Stimulated activated naive CD8-positive, alpha-beta T cell treated with anti-CD3 and anti-CD28 coated beads, Interleukin-15, Interleukin-2, amounts not matched to agents 100 U/mL and 50 U/mL, for 24 hours (primary cell): Measurements from ENCODE around the gene GRID1.

Experiments used
- ATAC-seq: fragments of 150-1000 bp; cut with Tn5 transposase; one replicate; pipeline ENCODE4 v1.10.0; 2021
- DNase-seq: peaks from one replicate; pipeline ENCODE4 v3.0.0; 2021

The GRID1 gene

DNA sequence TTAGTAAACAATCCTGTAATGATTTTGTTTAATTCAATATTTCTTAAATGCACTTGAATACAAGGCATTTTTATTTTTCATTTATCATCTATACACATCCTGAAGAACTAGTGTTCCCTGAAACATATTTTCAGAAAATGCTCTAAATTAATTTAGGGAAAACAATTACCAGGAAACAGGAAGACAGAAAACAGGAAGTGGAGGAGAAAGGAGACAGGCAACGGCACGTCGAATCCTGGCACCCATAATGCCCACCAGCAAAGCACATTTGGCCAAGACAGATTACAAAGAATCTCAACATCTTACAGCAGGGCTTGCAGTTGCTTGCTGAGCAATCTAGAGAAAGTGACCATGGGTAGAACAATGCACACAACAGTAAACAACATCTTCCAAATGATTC lies 571.1 kb downstream of the GRID1 start:
- DNase-seq: no peak
- no peak for ATAC-seq

DNA sequence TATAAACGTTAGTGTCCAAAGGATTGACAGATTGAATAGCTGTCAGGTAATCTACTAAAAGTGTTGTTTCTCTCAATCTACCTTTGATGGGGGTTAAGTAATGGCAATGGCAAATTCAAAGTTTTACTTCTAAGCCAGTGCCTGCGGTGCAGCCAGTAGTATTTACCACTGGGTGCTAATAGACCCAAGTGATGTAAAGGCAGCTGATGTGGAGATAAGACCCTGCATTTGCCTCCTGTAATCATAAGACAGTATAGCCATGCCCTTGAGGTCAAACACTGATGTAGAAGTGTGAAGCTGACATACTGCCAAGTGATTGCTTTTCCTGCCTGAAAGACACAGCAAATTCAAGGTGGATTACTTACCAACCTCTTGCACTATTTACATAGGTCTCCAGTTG lies 572.0 kb downstream of the GRID1 start:
- ATAC-seq (no peak), DNase-seq (no peak)

DNA sequence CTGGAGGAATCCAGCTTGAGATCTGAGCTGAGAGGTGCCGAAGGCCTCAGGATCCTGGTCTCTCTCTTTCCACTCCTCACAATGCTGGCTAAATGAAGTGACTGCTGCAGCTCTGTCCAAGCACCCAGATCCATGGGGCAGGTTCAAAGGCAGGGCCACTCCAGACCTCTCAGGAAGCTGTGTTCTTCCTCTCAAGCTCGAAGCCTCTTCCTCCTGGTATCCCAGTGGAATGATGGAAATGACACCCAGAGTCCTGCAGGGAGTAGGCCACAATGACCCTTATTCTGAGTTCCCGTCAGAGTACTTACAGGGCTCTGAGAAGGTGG lies 574.1 kb downstream of the GRID1 start:
- ATAC-seq (no peak), DNase-seq (no peak)

DNA sequence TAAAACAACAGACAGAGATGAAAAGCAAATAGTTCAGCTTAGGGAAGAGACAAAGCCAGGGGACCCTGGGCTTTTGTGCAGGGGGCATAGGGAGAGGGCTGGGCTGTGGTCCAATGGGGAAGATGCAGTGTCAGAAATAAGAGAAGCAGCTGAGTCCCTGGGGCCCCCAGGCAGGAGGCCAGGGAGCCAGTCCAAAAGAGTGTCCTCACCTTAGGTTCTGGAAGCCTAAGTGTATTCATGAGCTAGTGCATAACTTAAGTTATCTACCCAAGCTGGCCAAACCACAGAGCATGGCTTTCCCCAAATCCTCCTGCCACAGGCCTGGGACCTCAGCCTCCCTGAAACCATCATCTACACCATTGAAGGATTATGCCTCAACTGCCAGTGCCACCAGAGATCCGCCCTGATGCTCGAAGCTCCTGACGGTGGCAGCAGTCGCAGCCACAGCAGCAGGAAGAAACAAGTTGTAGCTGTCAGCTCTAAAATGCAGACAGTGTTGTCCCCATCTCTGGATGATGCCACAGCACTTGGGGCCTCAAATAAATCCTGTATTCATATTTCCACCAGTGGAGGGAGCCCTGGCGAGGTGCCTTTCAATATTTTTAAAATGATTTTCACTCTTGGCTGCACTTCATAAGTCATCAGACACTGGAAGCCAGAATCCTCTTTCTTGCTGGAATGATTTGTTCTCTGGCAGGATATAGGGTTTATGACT lies 574.6 kb downstream of the GRID1 start:
- ATAC-seq: no peak

DNA sequence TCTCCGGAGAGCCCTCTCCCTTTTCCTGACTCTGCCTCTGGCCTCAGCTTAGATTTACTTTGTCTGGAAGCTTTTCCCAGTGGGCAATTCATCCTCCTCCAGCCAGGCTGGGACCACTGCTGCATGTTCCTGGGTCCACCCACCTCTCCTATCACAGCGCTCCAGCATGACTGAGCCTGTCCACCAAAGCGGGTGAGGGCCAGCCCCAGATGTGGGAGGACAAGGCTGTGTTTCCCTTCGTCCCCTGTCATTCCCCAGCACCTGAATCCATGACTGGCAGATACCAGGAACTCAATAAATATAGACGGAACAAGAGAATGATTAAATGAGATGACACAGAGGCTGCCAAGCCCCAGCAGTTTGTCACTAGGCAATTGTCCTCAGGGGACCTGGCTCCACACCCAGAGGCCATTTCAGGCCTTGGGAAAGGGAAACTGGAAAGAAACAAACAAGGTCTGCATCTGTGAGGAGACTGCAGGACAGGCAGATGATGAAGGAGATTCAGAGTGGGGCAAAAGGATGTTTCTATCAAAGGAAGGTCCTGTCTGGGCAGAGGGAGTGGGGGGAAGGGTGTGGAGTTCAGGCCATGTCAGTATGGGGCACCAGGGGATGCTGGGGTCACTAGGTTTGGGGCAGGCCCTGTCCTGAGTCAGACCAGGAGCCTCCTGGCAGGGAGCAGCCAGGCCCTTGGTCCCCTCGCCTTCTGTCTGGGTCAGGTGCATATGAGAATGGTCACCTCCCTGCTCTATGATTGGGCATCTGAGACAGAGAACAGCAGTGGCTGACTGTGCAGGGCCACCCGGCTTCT lies 576.4 kb downstream of the GRID1 start:
- no peak for ATAC-seq
- no peak for DNase-seq

More for the DNA sequence above, 574.6 kb downstream of the GRID1 start:
- no peak for DNase-seq

DNA sequence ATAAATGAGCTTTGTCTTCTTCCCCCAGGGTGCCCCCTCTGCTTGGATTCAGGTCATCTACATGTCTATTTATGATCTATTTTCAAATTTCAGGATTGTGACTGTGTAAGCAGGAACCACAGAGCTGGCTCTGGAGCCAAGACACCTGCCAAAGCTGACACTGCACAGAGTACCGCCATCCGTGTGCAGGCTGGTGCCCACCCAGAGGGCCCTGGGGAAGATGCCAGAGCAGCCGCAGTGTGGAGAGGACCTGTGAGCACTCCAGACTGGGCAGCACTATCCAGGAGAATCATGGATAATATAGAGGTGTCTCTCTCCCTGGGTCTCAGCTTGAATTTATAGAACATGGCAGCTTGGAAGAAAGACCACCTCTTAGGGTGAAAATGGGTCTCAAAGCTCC lies 577.5 kb downstream of the GRID1 start:
- DNase-seq: no peak
- ATAC-seq: no peak

DNA sequence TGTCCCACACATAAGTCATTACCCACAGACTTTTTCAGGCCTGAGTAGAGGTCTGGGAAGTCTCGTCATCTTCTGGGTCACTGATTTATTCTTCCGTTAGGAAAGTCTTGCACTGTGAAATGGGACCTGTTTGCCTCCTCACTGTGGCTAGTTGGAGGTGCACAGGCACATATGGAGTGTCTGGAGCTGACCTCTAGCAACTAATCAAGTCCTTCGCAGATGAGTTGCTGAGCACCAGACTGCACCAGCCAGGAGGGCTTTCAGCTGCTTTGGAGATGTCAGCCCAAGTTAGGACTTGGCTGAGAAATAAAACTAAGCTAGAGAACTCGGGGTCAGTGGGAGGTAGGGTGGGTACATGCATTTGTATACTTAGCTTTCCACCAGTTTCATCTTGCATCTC lies 578.0 kb downstream of the GRID1 start:
- no peak for ATAC-seq
- no peak for DNase-seq

DNA sequence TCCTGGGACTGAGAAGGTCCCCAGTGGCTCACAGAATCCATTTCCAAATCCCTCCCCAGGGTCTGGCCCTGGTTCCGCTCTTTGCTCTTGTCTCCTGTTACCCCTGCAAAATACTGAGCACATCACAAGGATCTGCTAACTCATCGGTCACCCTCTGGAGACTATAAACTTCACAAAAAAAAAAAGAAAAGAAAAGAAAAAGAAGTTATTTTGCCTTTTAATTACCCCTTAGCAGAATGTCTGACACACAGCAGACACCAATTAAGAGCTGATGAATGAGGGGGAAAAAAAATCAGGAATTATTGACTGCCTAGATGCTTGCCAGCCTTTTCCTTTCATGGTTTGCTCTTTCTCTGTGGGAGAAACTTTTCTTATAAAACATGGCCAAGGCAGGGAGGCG lies 578.7 kb downstream of the GRID1 start:
- DNase-seq: no peak
- no peak for ATAC-seq

DNA sequence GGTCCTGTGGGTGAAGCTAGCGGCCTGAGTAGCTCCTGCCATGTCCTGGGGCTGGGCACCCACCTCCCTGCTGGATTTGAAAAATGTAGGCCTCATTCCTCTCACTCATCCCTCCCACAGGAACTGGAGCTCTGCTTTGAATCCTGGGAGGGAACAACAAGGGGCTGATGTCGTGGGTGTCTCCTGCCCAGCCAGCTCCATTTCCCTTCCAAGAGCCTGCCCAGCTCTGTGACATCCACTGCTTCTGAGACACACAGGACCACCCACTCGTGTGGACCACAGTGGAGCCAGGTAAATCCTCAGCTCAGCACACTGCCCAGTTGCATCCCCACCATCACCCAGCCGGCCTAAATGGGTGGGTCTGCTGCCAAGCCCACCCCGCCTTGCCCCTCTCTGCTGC lies 579.2 kb downstream of the GRID1 start:
- ATAC-seq: no peak
- DNase-seq: no peak

DNA sequence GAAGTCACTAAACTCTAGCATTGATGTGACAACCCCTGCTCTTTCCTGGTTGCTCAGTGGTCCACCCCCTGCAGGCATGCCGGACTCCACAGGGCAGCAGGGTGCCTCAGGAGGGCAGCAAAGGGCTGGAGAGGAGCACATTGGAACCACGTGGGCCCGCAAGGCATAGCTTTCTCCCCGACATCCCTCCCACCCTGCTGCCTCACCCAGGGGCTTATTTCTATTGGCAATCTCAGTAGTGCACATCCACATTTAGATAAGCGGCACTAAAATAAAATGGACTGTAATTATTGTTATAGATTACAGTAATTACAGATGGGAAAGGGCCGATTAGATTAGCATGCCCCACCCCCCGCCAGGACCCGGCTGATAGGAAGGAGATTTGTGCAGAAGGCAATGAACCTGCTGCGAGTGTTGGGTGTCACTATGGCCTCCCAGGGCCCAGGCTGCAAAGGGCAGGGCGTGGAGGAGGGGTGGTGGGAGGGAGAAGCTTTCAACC lies 580.1 kb downstream of the GRID1 start:
- DNase-seq (no peak), ATAC-seq (no peak)

DNA sequence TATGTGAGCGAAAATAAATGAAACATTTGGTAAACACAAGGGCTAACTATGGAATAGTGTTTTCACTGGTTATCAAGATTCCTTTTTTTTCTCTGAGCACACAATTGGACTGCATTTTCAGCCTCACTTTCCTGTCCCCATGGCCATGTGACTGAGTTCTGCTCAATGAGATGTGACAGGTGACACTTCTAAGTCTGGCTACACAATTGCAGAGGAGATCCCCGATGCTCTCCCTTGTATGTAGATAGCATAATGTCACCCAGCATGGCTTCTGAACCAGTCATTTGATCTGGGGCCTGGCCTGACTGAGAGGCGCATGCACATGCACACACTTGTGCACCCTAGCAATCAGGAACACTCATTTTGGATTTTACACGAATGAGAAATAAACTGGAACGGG lies 581.8 kb downstream of the GRID1 start:
- no peak for DNase-seq
- ATAC-seq: no peak

DNA sequence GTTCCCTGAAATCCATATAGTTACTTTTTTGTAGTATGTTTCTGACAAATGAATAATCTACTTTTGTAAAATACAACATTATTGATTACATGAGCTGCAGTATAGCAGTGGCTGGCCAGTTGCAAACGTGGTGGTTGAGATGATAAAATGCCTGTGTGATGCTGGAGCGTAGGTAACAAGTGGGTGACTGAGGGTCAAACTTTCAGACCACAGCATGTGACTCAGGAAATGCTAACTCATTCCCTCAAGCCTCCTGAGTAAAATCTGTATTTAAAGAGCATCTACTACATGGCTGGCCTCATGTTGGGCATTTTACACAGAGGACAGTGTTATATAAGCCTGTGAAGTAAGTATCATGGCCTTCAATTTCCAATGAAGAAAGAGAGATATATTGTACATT lies 585.2 kb downstream of the GRID1 start:
- ATAC-seq (no peak), DNase-seq (no peak)

DNA sequence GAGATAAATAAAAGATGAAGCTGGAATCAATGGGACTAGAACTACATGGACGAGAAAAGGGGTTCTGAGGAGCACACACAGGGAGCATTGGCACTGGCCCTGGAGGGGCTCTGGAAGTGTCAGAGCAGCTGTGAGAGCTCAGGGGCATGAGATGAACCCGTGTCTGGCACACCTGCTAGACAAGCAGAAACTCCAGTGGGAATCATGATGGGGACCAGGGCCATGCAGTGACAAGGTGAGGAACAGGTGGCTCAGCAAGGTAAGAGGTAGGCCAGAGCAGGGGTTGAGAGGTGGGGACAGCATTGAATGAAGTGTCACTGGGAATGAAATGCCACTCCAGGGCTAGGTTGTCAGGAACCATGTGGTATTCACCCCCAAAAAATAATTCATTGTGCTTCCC lies 588.5 kb downstream of the GRID1 start:
- DNase-seq (no peak), ATAC-seq (no peak)

DNA sequence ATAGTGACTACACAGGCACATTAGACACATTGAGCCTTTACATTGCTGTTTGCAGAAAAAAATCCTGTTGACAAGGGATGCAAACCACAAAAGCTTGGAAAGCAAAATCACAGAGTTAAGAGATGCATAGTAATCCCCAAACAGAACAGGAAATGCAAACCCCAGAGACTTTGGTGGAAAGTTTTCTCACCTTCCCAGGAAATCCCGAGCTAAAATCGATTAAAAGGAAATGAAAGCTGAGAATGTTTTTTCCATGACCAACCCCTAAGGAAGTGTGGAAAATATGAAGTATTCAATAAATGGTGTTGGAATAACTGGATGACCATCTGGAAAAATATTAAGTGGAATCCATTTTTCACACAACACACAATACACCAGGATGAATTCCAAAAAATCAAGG lies 598.7 kb downstream of the GRID1 start:
- ATAC-seq (no peak), DNase-seq (no peak)

DNA sequence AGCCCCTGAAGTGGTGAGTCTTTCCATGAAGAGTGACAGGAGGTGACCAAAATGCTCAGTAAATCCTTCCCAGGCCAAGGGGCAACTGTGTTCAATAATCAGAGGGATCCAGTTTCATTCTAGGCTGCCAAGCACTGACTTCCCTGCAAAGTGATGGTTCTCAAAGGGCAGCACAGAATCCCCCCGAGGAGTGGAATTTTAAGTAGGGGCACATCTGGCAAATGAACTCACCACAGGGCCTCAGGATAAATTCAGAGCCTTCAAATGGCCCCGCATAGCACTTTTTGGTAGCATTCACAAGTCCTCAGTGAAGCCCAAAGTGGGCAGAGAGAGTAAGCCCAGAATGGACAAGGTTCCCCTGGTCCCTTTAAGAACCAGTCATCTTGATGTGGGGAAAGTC lies 602.5 kb downstream of the GRID1 start:
- DNase-seq: no peak
- ATAC-seq: no peak

DNA sequence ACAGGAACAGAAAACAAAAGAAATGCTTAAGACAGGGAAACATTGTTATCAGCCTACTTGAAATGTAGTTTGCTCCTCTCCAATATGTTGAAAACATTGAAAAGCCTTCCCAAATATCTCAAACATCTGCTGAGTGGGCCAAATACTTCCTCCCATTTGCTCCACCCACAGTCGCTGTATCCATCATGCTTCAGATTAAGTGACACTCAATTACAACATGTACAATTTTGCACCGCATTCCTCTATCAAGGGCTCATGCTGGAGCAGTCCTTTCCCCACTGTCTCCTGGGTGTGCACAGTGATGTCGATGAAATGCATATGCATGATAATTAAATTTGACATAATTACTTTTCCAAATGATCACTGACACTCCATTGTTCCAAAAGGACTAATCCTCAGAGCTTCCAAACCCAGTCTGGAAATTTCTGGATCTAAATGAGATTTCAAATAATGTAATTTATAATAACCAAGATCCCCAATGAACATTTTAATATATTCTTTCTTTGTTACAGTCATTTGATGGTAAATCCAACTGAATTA lies 604.6 kb downstream of the GRID1 start:
- ATAC-seq (no peak), DNase-seq (no peak)

DNA sequence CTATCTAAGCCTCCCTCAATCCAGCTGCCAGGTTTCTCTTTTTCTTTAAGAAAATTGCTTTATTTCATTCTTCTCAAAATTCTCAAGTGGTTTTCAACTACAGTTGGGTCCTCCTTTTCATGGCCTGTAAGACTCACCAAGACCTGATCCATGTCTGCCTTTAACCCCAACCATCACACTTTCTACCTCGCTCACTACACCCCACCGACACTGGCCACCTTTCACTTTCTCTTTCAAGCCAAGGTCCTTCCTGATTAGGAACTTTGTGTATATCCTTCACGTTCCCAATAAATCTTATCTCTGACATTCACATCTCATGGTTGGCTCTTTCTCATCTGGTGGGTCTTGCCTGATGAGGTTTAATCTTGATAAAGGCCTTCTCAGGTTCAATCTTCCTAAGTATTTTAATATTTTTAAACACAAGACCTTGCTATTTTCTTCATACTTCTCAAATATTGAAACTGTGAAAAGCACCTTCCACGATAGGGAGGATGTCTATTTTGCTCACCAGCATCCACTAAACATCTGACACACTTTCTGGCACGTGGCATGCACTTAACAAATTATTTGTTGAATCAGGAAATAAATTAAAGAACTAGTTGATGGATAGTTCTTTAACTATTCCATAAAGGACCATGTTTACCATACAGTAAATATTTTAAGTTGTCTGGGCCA lies 624.8 kb downstream of the GRID1 start:
- DNase-seq (no peak), ATAC-seq (no peak)

DNA sequence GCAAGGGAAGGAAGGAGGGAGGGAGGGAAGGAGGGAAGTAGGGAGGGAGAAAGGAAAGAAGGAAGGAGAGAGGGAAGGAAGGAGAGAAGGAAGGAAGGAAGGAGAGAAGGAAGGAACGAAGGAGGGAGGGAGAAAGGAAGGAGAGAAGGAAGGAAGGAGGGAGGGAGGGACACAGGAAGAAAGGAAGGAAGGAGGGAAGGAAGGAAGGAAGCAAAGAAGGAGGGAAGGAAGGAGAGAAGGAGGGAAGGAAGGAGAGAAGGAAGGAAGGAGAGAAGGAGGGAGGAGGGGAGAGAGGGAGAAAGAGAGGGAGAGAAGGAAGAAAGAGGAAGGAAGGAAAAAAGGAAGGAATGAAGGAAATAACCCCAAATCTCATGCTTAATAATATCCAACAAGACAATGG lies 630.6 kb downstream of the GRID1 start:
- DNase-seq: no peak
- ATAC-seq: no peak

DNA sequence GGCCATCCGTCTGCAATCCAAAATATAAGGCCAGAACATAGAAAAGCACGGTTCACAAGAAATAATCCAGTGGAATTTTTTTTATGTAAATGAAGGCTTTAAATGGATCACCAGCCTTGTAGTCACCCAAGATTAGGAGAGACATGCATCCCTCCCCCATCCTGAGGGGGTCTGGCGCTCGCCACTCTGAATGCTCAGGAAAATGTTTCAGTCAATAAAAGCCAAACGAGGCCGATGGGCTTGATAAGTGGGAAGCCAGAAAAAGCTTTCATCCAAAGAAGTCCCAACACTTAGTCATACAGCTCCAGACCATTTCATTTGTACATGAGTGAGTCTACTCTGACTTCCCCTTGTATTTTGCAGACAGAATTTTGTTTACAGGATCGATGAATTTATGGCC lies 631.8 kb downstream of the GRID1 start:
- no peak for DNase-seq
- ATAC-seq: no peak

DNA sequence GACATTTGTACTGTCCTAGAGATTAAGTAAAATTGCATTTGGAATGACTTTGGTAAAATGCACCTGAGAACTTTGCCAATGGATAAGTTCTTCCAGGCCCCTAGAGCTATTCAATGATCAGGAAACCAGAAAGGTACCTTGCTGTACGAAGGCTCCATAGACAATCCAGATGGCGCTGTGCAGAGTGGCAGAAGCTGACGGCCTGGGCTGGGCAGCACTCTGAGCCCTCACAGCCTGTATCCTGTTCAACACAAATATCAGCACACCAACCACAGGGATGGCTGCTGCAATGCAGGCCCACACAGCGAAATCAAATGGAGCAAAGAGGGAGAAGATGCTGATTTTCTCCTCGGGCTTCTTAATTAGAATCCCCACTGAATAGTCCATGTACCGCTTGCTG lies 642.4 kb downstream of the GRID1 start:
- no peak for DNase-seq
- ATAC-seq: no peak

DNA sequence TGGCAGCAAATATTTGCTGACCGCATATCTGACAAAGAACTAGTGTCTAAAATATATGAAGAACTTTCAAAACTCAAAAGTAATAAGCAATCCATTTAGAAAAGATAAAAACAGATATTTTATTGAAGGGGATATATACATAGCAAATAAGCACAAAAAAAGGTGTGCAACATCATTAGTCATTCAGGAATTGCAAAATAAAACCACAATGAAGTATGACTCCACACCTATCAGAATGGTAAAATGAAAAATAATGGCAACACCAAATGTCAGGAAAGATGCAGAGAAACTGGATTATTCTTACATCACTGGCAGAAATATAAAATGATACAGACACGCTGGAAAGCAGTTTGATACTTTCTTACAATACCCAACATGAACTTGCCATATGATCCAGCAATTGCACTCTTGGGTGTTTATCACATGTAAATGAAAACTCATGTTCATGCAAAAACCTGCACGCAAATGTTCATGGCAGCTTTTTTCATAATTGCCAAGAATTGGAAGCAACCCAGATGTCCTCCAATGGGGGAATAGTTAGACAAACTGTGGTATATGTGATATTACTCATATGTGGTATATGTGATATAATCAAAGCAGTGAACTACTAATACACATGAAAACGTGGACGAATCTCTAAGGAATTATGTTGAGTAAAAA lies 645.5 kb downstream of the GRID1 start:
- no peak for DNase-seq
- ATAC-seq: no peak

DNA sequence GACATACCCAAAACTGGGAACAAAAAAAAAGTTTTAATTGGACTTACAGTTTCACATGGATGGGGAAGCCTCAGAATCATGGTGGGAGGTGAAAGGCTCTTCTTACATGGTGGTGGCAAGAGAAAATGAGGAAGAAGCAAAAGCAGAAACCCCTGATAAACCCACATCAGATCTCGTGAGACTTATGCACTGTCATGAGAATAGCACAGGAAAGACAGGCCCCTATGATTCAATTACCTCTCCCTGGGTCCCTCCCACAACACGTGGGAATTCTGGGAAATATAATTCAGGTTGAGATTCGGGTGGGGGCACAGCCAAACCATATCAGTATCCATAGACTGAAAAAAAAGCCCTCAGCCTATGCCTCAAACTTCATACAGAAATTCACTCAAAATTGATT lies 647.2 kb downstream of the GRID1 start:
- ATAC-seq (no peak), DNase-seq (no peak)

DNA sequence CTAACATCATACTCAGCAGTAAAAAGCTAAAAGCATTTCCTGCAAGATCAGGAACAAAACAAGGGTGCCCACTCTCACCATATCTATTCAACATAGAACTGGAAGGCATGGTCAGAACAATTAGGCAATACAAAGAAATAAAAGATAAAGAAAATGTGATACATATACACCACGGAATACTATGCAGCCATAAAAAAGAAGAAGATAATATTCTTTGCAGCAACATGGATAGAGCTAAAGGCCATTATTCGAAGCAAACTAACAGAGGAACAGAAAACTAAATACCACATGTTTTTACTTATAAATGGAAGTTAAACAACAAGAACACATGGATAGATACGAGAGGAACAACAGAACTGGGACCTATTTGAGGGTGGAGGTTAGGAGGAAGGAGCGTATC lies 652.7 kb downstream of the GRID1 start:
- no peak for DNase-seq
- no peak for ATAC-seq
